Pancreas (tissue), 10 donors: ENCODE results near the gene SCMH1. TPM values are rescaled to one million over a fixed set of nuclear protein-coding genes. Genes with fewer than 3 reads are reported as not detected.

ENCODE experiments used
- ATAC-seq, 4 donors: fragments of 200-7000 bp; cut with Tn5 transposase; one replicate each; pipeline versions ENCODE4 v1.8.0 to v1.9.1; 2020; ENCODE audit warnings: mild to moderate bottlenecking in 4 of 4, moderate library complexity in 4 of 4
- DNase-seq, 6 donors: peaks; one replicate each; pipeline ENCODE4 v3.0.0-alpha.2; 2020
- FAIRE-seq: peaks from 2 replicates; lab custom pipeline; 2012; peaks lifted over from hg19 to GRCh38; lab: Jason Lieb, UNC
- H3K27ac ChIP-seq, 4 donors: fragments of 200-600 bp; sonication (generic); 1 replicate in 3 of 4; 2 replicates in 1 of 4; pipeline versions ENCODE4 v1.5.0 to v1.8.0; 2020
- H3K27me3 ChIP-seq, 4 donors: fragments of 200-600 bp; one replicate each; pipeline ENCODE4 v1.8.0; 2021
- H3K36me3 ChIP-seq, 3 donors: fragments of 200-600 bp; sonication (generic) in 1 of 3; one replicate each; pipeline versions ENCODE4 v1.5.0 to v1.8.0; 2020 to 2021
- H3K4me1 ChIP-seq, 3 donors: fragments of 200-600 bp; one replicate each; pipeline ENCODE4 v1.8.0; 2021
- H3K4me3 ChIP-seq, 4 donors: fragments of 200-600 bp; sonication (generic) in 2 of 4; one replicate each; pipeline versions ENCODE4 v1.5.0 to v1.8.0; 2020 to 2021
- H3K9me3 ChIP-seq, 4 donors: fragments of 200-600 bp; one replicate each; pipeline ENCODE4 v1.8.0; 2021
- CTCF ChIP-seq, 4 donors: fragments of 200-600 bp; sonication (generic) in 3 of 4; IDR thresholded peaks; one replicate each; pipeline versions ENCODE4 v1.5.0 to v1.8.0; 2021; ENCODE audit warnings: antibody characterized with exemption in 4 of 4
- WGBS, 2 donors: extraction: QIAGEN DNeasy Blood & Tissue Kit; methylation state at CpG; one replicate each; pipeline ENCODE4 v1.1.7; 2013; 5-methylcytosine and 5-hydroxymethylcytosine counted together
- intact Hi-C, 3 donors: fragments of 100-400 bp; cut with DNase I; formaldehyde crosslinking; loops; one replicate each; pipeline versions ENCODE4 v1.11.1 to v1.14.2; 2022
- polyA plus RNA-seq, 2 donors: library from polyadenylated mRNA; stranded (reverse); fragments of 200-250 nt; gene quantifications; one replicate each; pipeline ENCODE4 v1.2.3, GENCODE V29; 2013
- total RNA-seq, 6 donors: library from RNA; stranded (reverse); fragmentation: NEBNext Ultra II Directional in 4 of 6; extraction: Animal tissue kit (Norgen Biotek cat#: 25700) in 4 of 6; gene quantifications; one replicate each; pipeline versions ENCODE4 v1.2.1 to v1.2.4, GENCODE V29; 2021 to 2023
- donor health status: healthy with polysubstance abuse.
- donor health status: DM: no; HTN: no; CAD: no; lungs with moderate emphysema.
- donor health status: DM: no; HTN: no; CAD: no.
- donor health status: control.
- donor health status: control.
- donor health status: Bipolar disorder and iron deficiency.
- donor health status: DM: yes; HTN: yes; CAD: no.
- donor health status: DM: no; HTN: no; CAD: no.
- donor health status: DM: no; HTN: no; CAD: no.
- donor health status: DM: yes; HTN: yes; CAD: no.

SCMH1 gene
- total and polyA plus RNA-seq, 8 donors = 24.5 to 41.9 (median 29.9) TPM

- DNase-seq (no peak), FAIRE-seq (no peak), ATAC-seq (peak in 2 of 4 donors; percentile 41 to 74)
- H3K36me3 ChIP-seq = peaks cover 0 to 15% (median 0%) of the 10 kb centered on the region in 3 donors
- no peak for TF ChIP-seq CTCF (IDR thresholded peaks at IDR 0.05)
- no peaks in the 10 kb centered on the region for H3K4me1 ChIP-seq
- no peaks in the 10 kb centered on the region for H3K9me3 ChIP-seq
- H3K27me3 ChIP-seq = no peaks in the 10 kb centered on the region
- H3K27ac ChIP-seq = no peak overlapping the region
- intact Hi-C loops = loop anchor here in 1 of 3 donors (10.0 kb wide), 1 partner anchor 59 kb away; no protein-coding TSS in a partner anchor
- WGBS, 2 donors = 85 to 93% methylated on average over 7 of the region's 7 CpGs
- no peak overlapping the region for H3K4me3 ChIP-seq
These were observed 228.3 kb downstream of the SCMH1 start for GRCh38 chr1:41013796-41014195.

GRCh38 chr1:41013024-41013423, 229.1 kb downstream of the SCMH1 start:
- intact Hi-C loops = loop anchor here in 1 of 3 donors (10.0 kb wide), 1 partner anchor 58 kb away; no protein-coding TSS in a partner anchor
- WGBS, 2 donors = 91 to 95% methylated on average over 6 of the region's 6 CpGs
- Histone ChIP-seq H3K4me3 (no peak overlapping the region), H3K4me1 (no peaks in the 10 kb centered on the region), H3K27ac (no peak overlapping the region), H3K36me3 (peaks cover 0 to 15% (median 0%) of the 10 kb centered on the region in 3 donors), H3K27me3 (no peaks in the 10 kb centered on the region), H3K9me3 (no peaks in the 10 kb centered on the region)
- DNase-seq = no peak
- TF ChIP-seq CTCF (IDR thresholded peaks at IDR 0.05) = no peak
- FAIRE-seq = no peak
- no peak for ATAC-seq

DNA sequence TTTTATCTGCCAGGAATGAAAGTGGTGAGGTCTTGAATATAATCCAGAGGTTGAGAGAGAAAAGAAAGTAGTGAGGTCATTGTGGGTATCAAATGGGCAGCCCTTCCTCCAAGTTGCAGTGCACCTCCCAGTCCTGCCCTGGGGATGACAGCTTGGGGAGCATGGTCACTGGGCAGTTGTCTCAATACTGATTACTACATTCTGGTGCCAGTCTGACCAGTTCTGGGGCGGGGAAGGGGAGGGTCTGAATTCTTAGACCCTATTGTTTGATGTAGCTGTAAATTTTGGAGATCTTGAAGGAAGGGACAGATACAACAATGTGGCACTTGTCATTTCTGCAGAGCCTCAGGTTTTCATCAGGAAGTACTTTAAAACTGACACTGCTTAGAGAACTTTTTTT, 231.8 kb downstream of the SCMH1 start:
- ATAC-seq (no peak), DNase-seq (no peak), FAIRE-seq (no peak)
- Histone ChIP-seq H3K4me1 (no peaks in the 10 kb centered on the region), H3K4me3 (no peak overlapping the region), H3K36me3 (peaks cover 0 to 15% (median 0%) of the 10 kb centered on the region in 3 donors), H3K27ac (no peak overlapping the region), H3K9me3 (no peaks in the 10 kb centered on the region), H3K27me3 (no peaks in the 10 kb centered on the region)
- 82 to 86% methylated on average over 1 of the region's 1 CpG for WGBS, 2 donors
- intact Hi-C loops = loop anchor here in 1 of 3 donors (10.0 kb wide), 1 partner anchor 56 kb away; no protein-coding TSS in a partner anchor
- TF ChIP-seq CTCF (IDR thresholded peaks at IDR 0.05) = no peak

- DNase-seq (no peak), FAIRE-seq (no peak), ATAC-seq (no peak)
- Histone ChIP-seq H3K27me3 (no peaks in the 10 kb centered on the region), H3K9me3 (no peaks in the 10 kb centered on the region), H3K36me3 (peaks cover 0 to 15% (median 0%) of the 10 kb centered on the region in 3 donors), H3K4me3 (no peak overlapping the region), H3K27ac (no peak overlapping the region), H3K4me1 (no peaks in the 10 kb centered on the region)
- WGBS, 2 donors = 94 to 95% methylated on average over 8 of the region's 8 CpGs
- TF ChIP-seq CTCF (IDR thresholded peaks at IDR 0.05) = no peak
- intact Hi-C loops = no loop called here
These were observed 232.6 kb downstream of the SCMH1 start for GRCh38 chr1:41009466-41009865.
